H1 (cell line): ENCODE results near the gene FAM222B. TPM values are rescaled to one million over a fixed set of nuclear protein-coding genes. Genes with fewer than 3 reads are reported as not detected.

Experiments
- BRCA1 ChIP-seq: IDR thresholded peaks from 2 replicates; pipeline ENCODE4 v1.6.1; 2012; ENCODE audit warnings: low read depth, low read length, improper control_type of control experiment
- EZH2 ChIP-seq: fragments of 200-600 bp; sonication (generic); IDR thresholded peaks from 2 replicates; pipeline ENCODE4 v1.7.1; 2012; ENCODE audit warnings: low read depth, mild to moderate bottlenecking, moderate library complexity, low read length, inconsistent platforms; ENCODE audit not compliant: severe bottlenecking
- JUND ChIP-seq: IDR thresholded peaks from 2 replicates; pipeline ENCODE4 v1.6.1; 2011; ENCODE audit warnings: mild to moderate bottlenecking, improper control_type of control experiment, low read length
- KDM4A ChIP-seq: IDR thresholded peaks from one replicate; pipeline ENCODE4 v1.7.1; 2012; ENCODE audit warnings: low read depth, mild to moderate bottlenecking, moderate library complexity, low read length, inconsistent platforms; ENCODE audit not compliant: severe bottlenecking
- KDM5A ChIP-seq: fragments of 200-600 bp; IDR thresholded peaks from 2 replicates; pipeline ENCODE4 v1.7.1; 2012; ENCODE audit warnings: mild to moderate bottlenecking, low read length, inconsistent platforms, mixed read lengths
- MAFK ChIP-seq: IDR thresholded peaks from 2 replicates; pipeline ENCODE4 v1.6.1; 2012; ENCODE audit warnings: low read depth, mild to moderate bottlenecking, improper control_type of control experiment, low read length
- SP2 ChIP-seq: IDR thresholded peaks from 2 replicates; pipeline ENCODE4 v1.6.1; 2012; ENCODE audit warnings: mild to moderate bottlenecking, low read length, inconsistent platforms
- SUZ12 ChIP-seq: fragments of 200-600 bp; sonication (generic); IDR thresholded peaks from 2 replicates; pipeline ENCODE4 v1.6.1; 2012; ENCODE audit warnings: mild to moderate bottlenecking, inconsistent platforms, low read length, moderate library complexity, mixed read lengths
- polyA plus RNA-seq, 7 experiments: library from polyadenylated mRNA; depleted of rRNA in 3 of 7; stranded (reverse) in 5 of 7; unstranded in 2 of 7; fragments of >200 nt in 5 of 7; fragments of 200-250 nt in 2 of 7; gene quantifications; 1 replicate in 5 of 7; 2 replicates in 1 of 7; 4 replicates in 1 of 7; pipeline versions ENCODE4 v1.2.1 to v1.2.3, GENCODE V29; 2011 to 2013; ENCODE audit warnings: missing spikeins in 2 of 7, mixed read lengths in 2 of 7
- total RNA-seq: library from RNA; stranded (reverse); fragmentation: NEBNext Ultra II Directional; extraction: Animal tissue kit (Norgen Biotek cat#: 25700); gene quantifications from 2 replicates; pipeline ENCODE4 v1.2.1, GENCODE V29; 2021

Gene FAM222B
- total and polyA plus RNA-seq, 2 of the 8 experiments (the other 6 are each of a cell fraction or from before 2014, with no cell fraction given), result 42.1 to 81.7 TPM

- TF ChIP-seq EZH2 (no peak), SUZ12 (no peak), MAFK (no peak), JUND (no peak), BRCA1 (no peak), KDM5A (no peak), KDM4A (no peak), SP2 (no peak)
- TF ChIP-seq, all 59 proteins: peak for 0
Measured at GRCh38 chr17:28883967-28884702, 41.5 kb upstream of the FAM222B start (continued).
